Measurements from ENCODE around the gene NBDY.

Gene NBDY

GRCh38 chrX:56751071-56751470 is 22.0 kb downstream of the NBDY start:
- Histone ChIP-seq H3K4me3 (ENCODE audit: low read depth in 1 of 2, low read length in 2 of 2) (no peak overlapping the region), H2AFZ (ENCODE audit: low read depth, low read length) (no peak overlapping the region), H4K20me1 (ENCODE audit: insufficient read depth, low read length) (no peaks in the 10 kb centered on the region; the same call in 1 of the 2 replicates), H3K27me3 (ENCODE audit: insufficient read depth, low read length, poor library complexity) (no peaks in the 10 kb centered on the region), H3K36me3 (ENCODE audit: insufficient read depth, low read length) (peaks cover 11% of the 10 kb centered on the region; the same call in 1 of the 2 replicates), H3K4me2 (ENCODE audit: insufficient read depth, low read length) (no peak overlapping the region), H3K4me1 (ENCODE audit: insufficient read depth, low read length) (no peaks in the 10 kb centered on the region), H3K9me3 (ENCODE audit: insufficient read depth, low read length, severe bottlenecking) (no peaks in the 10 kb centered on the region), H3K9ac (ENCODE audit: low read depth, low read length) (no peak overlapping the region), H3K27ac (ENCODE audit: low read length) (no peak overlapping the region), H3K79me2 (ENCODE audit: insufficient read depth, low read length) (peaks cover 48% of the 10 kb centered on the region)
- no peak for DNase-seq
- TF ChIP-seq EZH2 (IDR thresholded peaks at IDR 0.05; ENCODE audit: borderline replicate concordance, low read depth, low read length, severe bottlenecking), result no peak
- TF ChIP-seq CTCF (IDR thresholded peaks at IDR 0.05; ENCODE audit: borderline replicate concordance, extremely low read depth, low read length, poor library complexity, severe bottlenecking), result no peak
- ATAC-seq (ENCODE audit: insufficient read depth, low read depth), result no peak

- peaks cover 11% of the 10 kb centered on the region; the same call in 1 of the 2 replicates for H3K4me1 ChIP-seq (ENCODE audit: insufficient read depth, low read length)
- TF ChIP-seq CTCF (IDR thresholded peaks at IDR 0.05; ENCODE audit: borderline replicate concordance, extremely low read depth, low read length, poor library complexity, severe bottlenecking) (no peak), EZH2 (IDR thresholded peaks at IDR 0.05; ENCODE audit: borderline replicate concordance, low read depth, low read length, severe bottlenecking) (no peak)
- H4K20me1 ChIP-seq (ENCODE audit: insufficient read depth, low read length), result peaks cover 13% of the 10 kb centered on the region; the same call in 1 of the 2 replicates
- ATAC-seq (ENCODE audit: insufficient read depth, low read depth), result no peak
- no peaks in the 10 kb centered on the region for H3K27me3 ChIP-seq (ENCODE audit: insufficient read depth, low read length, poor library complexity)
- DNase-seq, result no peak
- peaks cover 6% of the 10 kb centered on the region; the same call in 1 of the 2 replicates for H3K36me3 ChIP-seq (ENCODE audit: insufficient read depth, low read length)
- H2AFZ ChIP-seq (ENCODE audit: low read depth, low read length), result no peak overlapping the region
- H3K4me2 ChIP-seq (ENCODE audit: insufficient read depth, low read length), result no peak overlapping the region
- no peak overlapping the region for H3K27ac ChIP-seq (ENCODE audit: low read length)
- no peak overlapping the region for H3K9ac ChIP-seq (ENCODE audit: low read depth, low read length)
- H3K9me3 ChIP-seq (ENCODE audit: insufficient read depth, low read length, severe bottlenecking), result no peaks in the 10 kb centered on the region
- H3K79me2 ChIP-seq (ENCODE audit: insufficient read depth, low read length), result peaks cover 24% of the 10 kb centered on the region; the same call in 1 of the 2 replicates
- no peak overlapping the region for H3K4me3 ChIP-seq (ENCODE audit: low read depth in 1 of 2, low read length in 2 of 2)
Observed at GRCh38 chrX:56757327-56757726, 28.3 kb downstream of the NBDY start.

- Histone ChIP-seq H3K27me3 (ENCODE audit: insufficient read depth, low read length, poor library complexity) (no peaks in the 10 kb centered on the region), H3K9me3 (ENCODE audit: insufficient read depth, low read length, severe bottlenecking) (no peaks in the 10 kb centered on the region)
- DNase-seq, result no peak
Observed at GRCh38 chrX:56758456-56758855, 29.4 kb downstream of the NBDY start.

More at GRCh38 chrX:56758456-56758855, 29.4 kb downstream of the NBDY start:
- Histone ChIP-seq H3K36me3 (ENCODE audit: insufficient read depth, low read length) (no peaks in the 10 kb centered on the region), H4K20me1 (ENCODE audit: insufficient read depth, low read length) (peaks cover 15% of the 10 kb centered on the region), H3K4me2 (ENCODE audit: insufficient read depth, low read length) (no peak overlapping the region), H3K27ac (ENCODE audit: low read length) (no peak overlapping the region), H3K4me3 (ENCODE audit: low read depth in 1 of 2, low read length in 2 of 2) (no peak overlapping the region), H3K4me1 (ENCODE audit: insufficient read depth, low read length) (peaks cover 20% of the 10 kb centered on the region), H3K79me2 (ENCODE audit: insufficient read depth, low read length) (peaks cover 26% of the 10 kb centered on the region; the same call in 1 of the 2 replicates), H2AFZ (ENCODE audit: low read depth, low read length) (no peak overlapping the region), H3K9ac (ENCODE audit: low read depth, low read length) (no peak overlapping the region)
- no peak for TF ChIP-seq CTCF (IDR thresholded peaks at IDR 0.05; ENCODE audit: borderline replicate concordance, extremely low read depth, low read length, poor library complexity, severe bottlenecking)
- no peak for TF ChIP-seq EZH2 (IDR thresholded peaks at IDR 0.05; ENCODE audit: borderline replicate concordance, low read depth, low read length, severe bottlenecking)
- no peak for ATAC-seq (ENCODE audit: insufficient read depth, low read depth)

Data from DND-41 (cell line).